ENCODE data around the gene MIER1. TPM values are rescaled to one million over a fixed set of nuclear protein-coding genes. Genes with fewer than 3 reads are reported as not detected.

Gene MIER1
- total RNA-seq, 2 donors from 2014 or later, result 43.1 to 76.8 TPM

- Histone ChIP-seq H3K4me1 (peaks cover 4% of the 10 kb centered on the region), H3K4me3 (no peak overlapping the region), H3K36me3 (no peaks in the 10 kb centered on the region), H3K9ac (ENCODE audit: low read depth in 2 of 2, low read length in 2 of 2) (no peak overlapping the region), H3K27ac (no peak overlapping the region), H3K9me3 (no peaks in the 10 kb centered on the region), H3K27me3 (no peaks in the 10 kb centered on the region)
- intact Hi-C loops (cut with DNase I), result no loop called here
- TF ChIP-seq CTCF (IDR thresholded peaks at IDR 0.05), result no peak
- DNase-seq, result no peak
Measured at GRCh38 chr1:66937529-66938234, 12.9 kb downstream of the MIER1 start.

- Histone ChIP-seq H3K4me3 (no peak overlapping the region), H3K36me3 (no peaks in the 10 kb centered on the region), H3K4me1 (peaks cover 4% of the 10 kb centered on the region), H3K9ac (ENCODE audit: low read depth in 2 of 2, low read length in 2 of 2) (no peak overlapping the region), H3K27me3 (no peaks in the 10 kb centered on the region), H3K9me3 (no peaks in the 10 kb centered on the region), H3K27ac (no peak overlapping the region)
- no peak for DNase-seq
- intact Hi-C loops (cut with DNase I), result no loop called here
- no peak for TF ChIP-seq CTCF (IDR thresholded peaks at IDR 0.05)
Measured at GRCh38 chr1:66938613-66939012, 13.8 kb downstream of the MIER1 start.

- DNase-seq, result no peak
- H3K4me1 ChIP-seq, result peaks cover 4% of the 10 kb centered on the region
- no peak overlapping the region for H3K9ac ChIP-seq (ENCODE audit: low read depth in 2 of 2, low read length in 2 of 2)
- no peak overlapping the region for H3K27ac ChIP-seq
- H3K9me3 ChIP-seq, result no peaks in the 10 kb centered on the region
- intact Hi-C loops (cut with DNase I), result no loop called here
- H3K4me3 ChIP-seq, result no peak overlapping the region
- no peak for TF ChIP-seq CTCF (IDR thresholded peaks at IDR 0.05)
- no peaks in the 10 kb centered on the region for H3K27me3 ChIP-seq
- H3K36me3 ChIP-seq, result no peaks in the 10 kb centered on the region
Measured at GRCh38 chr1:66940981-66941380, 16.2 kb downstream of the MIER1 start.

- Histone ChIP-seq H3K27me3 (no peaks in the 10 kb centered on the region), H3K36me3 (no peaks in the 10 kb centered on the region), H3K27ac (no peak overlapping the region), H3K4me3 (no peak overlapping the region), H3K4me1 (peaks cover 2% of the 10 kb centered on the region), H3K9ac (ENCODE audit: low read depth in 2 of 2, low read length in 2 of 2) (no peak overlapping the region), H3K9me3 (no peaks in the 10 kb centered on the region)
- TF ChIP-seq CTCF (IDR thresholded peaks at IDR 0.05), result no peak
- DNase-seq, result no peak
- intact Hi-C loops (cut with DNase I), result no loop called here
Measured at GRCh38 chr1:66943361-66943969, 18.7 kb downstream of the MIER1 start.

- Histone ChIP-seq H3K36me3 (no peaks in the 10 kb centered on the region), H3K27ac (no peak overlapping the region)
- no peak for DNase-seq
Measured at GRCh38 chr1:66944330-66945274, 19.8 kb downstream of the MIER1 start.

More at GRCh38 chr1:66944330-66945274, 19.8 kb downstream of the MIER1 start:
- intact Hi-C loops (cut with DNase I), result no loop called here
- no peak overlapping the region for H3K4me3 ChIP-seq
- no peak for TF ChIP-seq CTCF (IDR thresholded peaks at IDR 0.05)
- no peaks in the 10 kb centered on the region for H3K9me3 ChIP-seq
- no peaks in the 10 kb centered on the region for H3K27me3 ChIP-seq
- H3K4me1 ChIP-seq, result no peaks in the 10 kb centered on the region
- H3K9ac ChIP-seq (ENCODE audit: low read depth in 2 of 2, low read length in 2 of 2), result no peak overlapping the region

Data from colonic mucosa (tissue), 4 donors.